GM12864 (cell line): ENCODE results near the gene MYPN.

Experiments
- DNase-seq: peaks from one replicate; pipeline ENCODE4 v3.0.0-alpha.2; 2011; ENCODE audit warnings: low read depth
- H3K4me3 ChIP-seq: 2 replicates; pipeline ENCODE4 v1.5.1; 2011; ENCODE audit warnings: mild to moderate bottlenecking, low read depth, low read length, control low read depth
- TF ChIP-seq, protein P1 (sequence below): IDR thresholded peaks from 2 replicates; pipeline ENCODE4 v1.5.1; 2011; ENCODE audit warnings: low read depth, mild to moderate bottlenecking, moderate library complexity, low read length, control low read depth, inconsistent platforms; ENCODE audit errors: missing control alignments

Gene MYPN

DNA sequence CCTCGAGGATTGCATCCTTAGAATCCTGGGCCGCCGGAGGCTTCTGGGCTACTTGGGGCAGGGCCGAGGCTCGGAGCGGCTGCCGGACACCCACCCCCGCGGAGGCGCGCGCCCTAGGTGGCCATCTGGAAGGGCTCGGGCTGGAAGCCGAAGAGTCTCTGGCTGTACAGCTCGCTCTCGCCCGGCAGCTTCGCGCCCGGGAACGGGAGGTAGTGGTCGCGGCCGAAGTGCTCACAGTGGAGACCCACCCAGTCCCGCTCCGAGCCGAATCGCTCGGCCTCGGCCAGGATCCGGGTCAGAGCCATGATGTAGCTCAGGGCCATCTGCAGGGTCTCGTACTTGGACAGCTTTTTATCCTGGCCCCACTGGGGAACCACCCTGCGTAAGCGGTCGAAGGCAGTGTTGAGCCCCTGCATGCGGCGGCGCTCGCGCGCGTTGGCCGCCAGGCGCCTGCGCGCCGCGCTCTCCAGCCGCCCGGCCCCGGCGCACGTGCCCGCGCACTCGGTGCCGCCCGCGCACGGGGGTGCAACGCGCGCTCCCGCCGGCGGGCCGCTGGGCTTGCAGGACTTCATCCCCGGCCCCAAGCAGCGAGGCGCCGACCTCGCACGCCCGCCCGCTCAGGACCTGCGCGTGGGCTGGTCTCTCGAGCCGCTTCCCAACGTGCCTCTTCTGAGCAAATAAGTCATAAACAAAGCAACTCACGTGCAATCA, 122.0 kb downstream of the MYPN start:
- DNase-seq: no peak
- peak overlapping the region; percentile 52 for H3K4me3 ChIP-seq
- TF ChIP-seq, protein P1, sequence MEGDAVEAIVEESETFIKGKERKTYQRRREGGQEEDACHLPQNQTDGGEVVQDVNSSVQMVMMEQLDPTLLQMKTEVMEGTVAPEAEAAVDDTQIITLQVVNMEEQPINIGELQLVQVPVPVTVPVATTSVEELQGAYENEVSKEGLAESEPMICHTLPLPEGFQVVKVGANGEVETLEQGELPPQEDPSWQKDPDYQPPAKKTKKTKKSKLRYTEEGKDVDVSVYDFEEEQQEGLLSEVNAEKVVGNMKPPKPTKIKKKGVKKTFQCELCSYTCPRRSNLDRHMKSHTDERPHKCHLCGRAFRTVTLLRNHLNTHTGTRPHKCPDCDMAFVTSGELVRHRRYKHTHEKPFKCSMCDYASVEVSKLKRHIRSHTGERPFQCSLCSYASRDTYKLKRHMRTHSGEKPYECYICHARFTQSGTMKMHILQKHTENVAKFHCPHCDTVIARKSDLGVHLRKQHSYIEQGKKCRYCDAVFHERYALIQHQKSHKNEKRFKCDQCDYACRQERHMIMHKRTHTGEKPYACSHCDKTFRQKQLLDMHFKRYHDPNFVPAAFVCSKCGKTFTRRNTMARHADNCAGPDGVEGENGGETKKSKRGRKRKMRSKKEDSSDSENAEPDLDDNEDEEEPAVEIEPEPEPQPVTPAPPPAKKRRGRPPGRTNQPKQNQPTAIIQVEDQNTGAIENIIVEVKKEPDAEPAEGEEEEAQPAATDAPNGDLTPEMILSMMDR: no peak

DNA sequence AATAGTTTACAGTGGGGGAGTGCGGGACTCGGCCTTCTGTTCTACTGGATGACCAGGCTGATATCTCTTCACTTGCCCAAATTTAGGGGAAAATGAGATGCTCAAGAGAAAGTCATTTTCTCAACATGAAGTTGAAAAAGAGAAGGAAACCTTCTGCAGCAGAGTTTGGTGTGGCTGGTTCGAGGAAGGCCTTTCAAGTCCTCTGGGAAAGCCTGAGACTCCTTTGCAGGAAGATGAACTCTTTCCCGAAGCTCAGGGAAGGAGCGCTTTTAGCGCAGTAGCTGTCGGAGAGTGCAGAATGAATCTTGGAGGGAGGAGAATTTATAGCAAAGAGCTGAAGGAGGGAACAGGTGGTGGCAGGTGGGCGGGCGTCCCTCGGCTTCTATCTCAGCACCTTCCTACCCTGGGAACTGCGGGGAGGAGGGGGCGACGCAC, 122.5 kb downstream of the MYPN start, which contains the start of gene ATOH7:
Gene ATOH7, minus strand, starts transcription at position 297 of the 435 bp plus-strand sequence. CDS start 436 bp downstream, outside the sequence.
- TF ChIP-seq, protein P1: no peak
- peak within 1 kb of the TSS; percentile 52 for H3K4me3 ChIP-seq
- no peak for DNase-seq

DNA sequence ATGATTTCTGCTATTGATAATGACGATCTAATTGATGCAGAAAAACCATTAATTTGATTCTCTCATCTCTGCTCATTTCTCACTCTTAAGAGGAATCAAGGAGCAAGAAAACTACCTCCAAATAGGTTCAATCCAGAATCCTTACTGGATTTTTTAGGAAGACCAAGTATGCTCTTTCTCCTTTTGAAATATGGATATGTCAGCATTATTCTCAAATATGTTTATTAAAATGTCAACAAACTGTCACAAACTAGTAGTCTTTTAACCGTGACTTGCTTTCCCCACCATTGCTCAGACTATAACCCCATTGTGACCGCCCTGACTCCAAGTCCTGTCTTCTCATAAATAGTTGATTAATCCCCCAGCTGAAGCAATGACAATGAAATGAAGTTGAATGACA, 123.8 kb downstream of the MYPN start:
- TF ChIP-seq, protein P1: no peak
- DNase-seq: no peak
- no peak overlapping the region for H3K4me3 ChIP-seq

DNA sequence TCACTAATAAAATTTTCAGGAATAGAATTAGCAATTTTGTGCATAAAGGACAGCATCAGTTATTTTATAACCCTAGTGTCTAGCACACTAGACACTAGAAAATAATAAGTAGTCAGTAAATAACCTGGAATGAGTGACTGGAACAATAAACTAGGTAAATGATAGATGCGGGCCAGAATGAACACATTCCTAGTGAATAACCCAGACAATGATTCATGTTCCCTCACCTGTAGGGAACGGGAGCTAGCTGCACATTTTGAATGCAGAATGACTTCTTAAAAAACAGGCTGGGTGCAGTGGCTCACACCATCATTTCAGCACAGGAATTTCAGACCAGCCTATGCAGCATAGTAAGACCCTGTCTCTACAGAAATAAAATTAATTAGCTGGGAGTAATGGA, 125.8 kb downstream of the MYPN start:
- TF ChIP-seq, protein P1: no peak
- H3K4me3 ChIP-seq: no peak overlapping the region
- DNase-seq: no peak

DNA sequence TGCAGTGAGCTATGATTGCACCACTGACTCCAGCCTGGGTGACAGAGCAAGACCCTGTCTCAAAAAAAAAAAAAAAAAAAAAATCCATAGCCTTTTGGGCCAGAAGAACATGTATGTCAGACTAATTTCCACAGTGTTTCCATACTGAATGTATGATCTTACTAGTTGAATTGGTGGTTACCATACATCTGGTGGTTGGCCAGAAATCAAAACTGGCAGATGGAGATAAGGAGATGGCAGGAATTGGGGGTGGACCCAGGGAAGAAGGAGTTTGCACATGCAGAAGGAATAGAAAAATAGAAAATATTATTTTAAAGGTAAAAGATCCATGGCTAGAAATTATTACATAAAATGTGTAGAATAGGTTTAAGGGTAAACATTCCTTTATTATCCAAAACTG, 126.3 kb downstream of the MYPN start:
- TF ChIP-seq, protein P1: no peak
- no peak overlapping the region for H3K4me3 ChIP-seq
- DNase-seq: no peak

DNA sequence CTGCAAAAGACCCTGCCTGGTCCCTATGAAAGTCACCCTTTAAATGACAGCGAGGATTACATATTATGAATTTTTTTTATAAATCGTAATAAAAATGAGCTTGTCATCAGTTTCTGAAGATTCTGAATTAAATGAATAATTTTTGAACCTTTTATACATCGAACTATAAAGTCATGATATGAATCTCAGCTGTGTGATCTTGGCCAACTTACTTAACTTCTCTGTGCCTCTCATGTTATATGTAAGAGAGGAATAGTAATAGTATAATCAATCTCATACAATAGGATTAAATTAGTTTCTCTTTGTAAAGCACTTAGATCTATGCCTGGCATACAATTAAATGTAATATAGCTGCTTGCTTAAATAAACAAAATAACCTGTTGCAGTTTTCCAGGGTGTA, 127.9 kb downstream of the MYPN start:
- no peak for DNase-seq
- H3K4me3 ChIP-seq: no peak overlapping the region
- TF ChIP-seq, protein P1: no peak

DNA sequence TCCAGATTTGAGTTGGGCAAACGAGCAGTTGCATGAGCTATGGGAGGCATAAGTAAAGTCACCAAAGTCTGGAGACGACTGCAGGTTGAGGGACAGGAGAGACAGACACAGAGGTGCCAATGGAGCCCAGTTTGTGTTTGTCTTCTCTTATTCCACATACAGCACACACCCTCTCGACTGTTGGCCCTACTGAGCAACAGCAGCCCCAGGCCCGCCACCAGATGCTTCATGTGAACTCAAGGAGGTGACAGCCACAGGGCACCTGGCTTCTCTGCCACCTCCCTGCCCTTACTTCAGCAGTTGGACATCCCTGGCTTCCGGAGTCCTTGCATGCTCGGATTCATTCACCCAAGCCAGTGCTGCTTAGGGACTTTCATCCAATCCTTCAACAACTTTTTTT, 129.1 kb downstream of the MYPN start:
- no peak for DNase-seq
- TF ChIP-seq, protein P1: no peak
- no peak overlapping the region for H3K4me3 ChIP-seq
